Measurements from ENCODE around the gene PRKCH.

PRKCH gene

GRCh38 chr14:61588419-61588901 is 267.1 kb downstream of the PRKCH start:
- peak; percentile 84 for DNase-seq (ENCODE audit: low read depth)
- no peak overlapping the region for H3K4me3 ChIP-seq (ENCODE audit: low read depth, low read length)
- TF ChIP-seq CTCF (conservative IDR thresholded peaks at IDR 0.05; ENCODE audit: low read depth, low read length): no peak

GRCh38 chr14:61589691-61590581 is 268.6 kb downstream of the PRKCH start:
- no peak for TF ChIP-seq CTCF (conservative IDR thresholded peaks at IDR 0.05; ENCODE audit: low read depth, low read length)
- no peak overlapping the region for H3K4me3 ChIP-seq (ENCODE audit: low read depth, low read length)
- DNase-seq (ENCODE audit: low read depth): no peak

GRCh38 chr14:61591862-61592261 is 270.5 kb downstream of the PRKCH start:
- TF ChIP-seq CTCF (conservative IDR thresholded peaks at IDR 0.05; ENCODE audit: low read depth, low read length): no peak
- no peak overlapping the region for H3K4me3 ChIP-seq (ENCODE audit: low read depth, low read length)
- DNase-seq (ENCODE audit: low read depth): no peak

- TF ChIP-seq CTCF (conservative IDR thresholded peaks at IDR 0.05; ENCODE audit: low read depth, low read length): no peak
- H3K4me3 ChIP-seq (ENCODE audit: low read depth, low read length): no peak overlapping the region
- DNase-seq (ENCODE audit: low read depth): peak; percentile 75
Measured at GRCh38 chr14:61593330-61593729, 272.0 kb downstream of the PRKCH start.

- no peak for TF ChIP-seq CTCF (conservative IDR thresholded peaks at IDR 0.05; ENCODE audit: low read depth, low read length)
- DNase-seq (ENCODE audit: low read depth): peak; percentile 47
- no peak overlapping the region for H3K4me3 ChIP-seq (ENCODE audit: low read depth, low read length)
Measured at GRCh38 chr14:61596990-61597389, 275.6 kb downstream of the PRKCH start.

- no peak for TF ChIP-seq CTCF (conservative IDR thresholded peaks at IDR 0.05; ENCODE audit: low read depth, low read length)
- DNase-seq (ENCODE audit: low read depth): peak; percentile 39
- no peak overlapping the region for H3K4me3 ChIP-seq (ENCODE audit: low read depth, low read length)
Measured at GRCh38 chr14:61598980-61599379, 277.6 kb downstream of the PRKCH start.

GRCh38 chr14:61599942-61600341 is 278.6 kb downstream of the PRKCH start:
- TF ChIP-seq CTCF (conservative IDR thresholded peaks at IDR 0.05; ENCODE audit: low read depth, low read length): no peak
- no peak overlapping the region for H3K4me3 ChIP-seq (ENCODE audit: low read depth, low read length)
- DNase-seq (ENCODE audit: low read depth): no peak
